GM12892 (cell line): Measurements from ENCODE around the gene PDCD4.

ENCODE experiments used
- POLR2A ChIP-seq: IDR thresholded peaks from 2 replicates; pipeline ENCODE4 v1.6.1; 2011; ENCODE audit warnings: low read depth, low read length, control low read depth
- TAF1 ChIP-seq: IDR thresholded peaks from 2 replicates; pipeline ENCODE4 v1.6.1; 2011; ENCODE audit warnings: low read depth, mild to moderate bottlenecking, control low read depth, low read length, borderline replicate concordance

GRCh38 chr10:110860576-110861241 is 11.0 kb upstream of the PDCD4 start:
- TF ChIP-seq TAF1: no peak
- TF ChIP-seq POLR2A: peak; percentile 20; the same call in 1 of the 2 replicates
